ENCODE measurements around the gene PTGER1. TPM values are rescaled to one million over a fixed set of nuclear protein-coding genes. Genes with fewer than 3 reads are reported as not detected.
"Not testable (repeated sequence)": the region's sequence is repeated elsewhere in the genome, so short reads cannot be mapped to it uniquely, and the experiment has no call there.

PTGER1 gene
- total and polyA plus RNA-seq, 2 of the 13 experiments (the other 11 are each of a cell fraction or from before 2014, with no cell fraction given) = 0.13 TPM; not detected in 1

- Histone ChIP-seq H3K9me3 (ENCODE audit: low read length) (no peaks in the 10 kb centered on the region), H3K79me2 (ENCODE audit: insufficient read depth, low read length) (no peaks in the 10 kb centered on the region), H3K9ac (ENCODE audit: insufficient read depth, low read depth, low read length) (no peak overlapping the region), H2AFZ (ENCODE audit: low read length) (no peak overlapping the region), H3K4me3 (replicated peaks in 1 of 3; ENCODE audit: insufficient read depth in 1 of 3, low read depth in 2 of 3, low read length in 3 of 3) (no peak overlapping the region), H4K20me1 (ENCODE audit: insufficient read depth, low read length) (no peaks in the 10 kb centered on the region), H3K36me3 (replicated peaks in 1 of 2; ENCODE audit: control insufficient read depth in 1 of 2, insufficient read depth in 2 of 2, low read length in 2 of 2) (peaks cover 3 to 22% of the 10 kb centered on the region in 2 experiments; a peak in 3 of 5 replicates), H3K27me3 (ENCODE audit: control insufficient read depth in 1 of 2, insufficient read depth in 2 of 2, low read length in 2 of 2) (no peaks in the 10 kb centered on the region), H3K27ac (ENCODE audit: extremely low read length, insufficient read depth, low read length) (no peak overlapping the region), H3K4me2 (ENCODE audit: low read depth, low read length) (no peak overlapping the region), H3K4me1 (ENCODE audit: insufficient read depth, low read length) (no peaks in the 10 kb centered on the region)
- CTCF ChIA-PET (ENCODE audit: low intra/inter-chr PET ratio, low total read pairs) = no interaction called here
- 98% methylated on average over 5 of the region's 5 CpGs for WGBS (ENCODE audit: low lambda C conversion rate)
- in situ Hi-C loops (cut with HindIII; ENCODE audit: extremely low pct_ligation_motif_present, low pct_unique_long_range_greater_than_20kb) = no loop called here
- ATAC-seq (no peak), FAIRE-seq (no peak), DNase-seq (ENCODE audit: low spot score) (no peak)
- intact Hi-C loops (cut with micrococcal nuclease; ENCODE audit: unreplicated experiment) = no loop called here
- no TSS peak for BruUV-seq (replicated peaks)
- TF ChIP-seq ZNF562 (CRISPR knock-in tag; IDR thresholded peaks at IDR 0.05; ENCODE audit: borderline replicate concordance) = no peak
- POLR2A ChIA-PET = no interaction called here
Observed at GRCh38 chr19:14459703-14460102, 15.5 kb downstream of the PTGER1 start.

- BruUV-seq (replicated peaks); H3K79me2 ChIP-seq (ENCODE audit: insufficient read depth, low read length); H3K9me3 ChIP-seq (ENCODE audit: low read length); H3K27me3 ChIP-seq (ENCODE audit: control insufficient read depth in 1 of 2, insufficient read depth in 2 of 2, low read length in 2 of 2); CTCF ChIA-PET (ENCODE audit: low intra/inter-chr PET ratio, low total read pairs); H3K9ac ChIP-seq (ENCODE audit: insufficient read depth, low read depth, low read length); POLR2A ChIA-PET; H3K4me3 ChIP-seq (replicated peaks in 1 of 3; ENCODE audit: insufficient read depth in 1 of 3, low read depth in 2 of 3, low read length in 3 of 3); intact Hi-C loops (cut with micrococcal nuclease; ENCODE audit: unreplicated experiment); H3K4me1 ChIP-seq (ENCODE audit: insufficient read depth, low read length); ATAC-seq; DNase-seq (ENCODE audit: low spot score); H3K27ac ChIP-seq (ENCODE audit: extremely low read length, insufficient read depth, low read length); H2AFZ ChIP-seq (ENCODE audit: low read length); FAIRE-seq; H3K4me2 ChIP-seq (ENCODE audit: low read depth, low read length); H4K20me1 ChIP-seq (ENCODE audit: insufficient read depth, low read length); in situ Hi-C loops (cut with HindIII; ENCODE audit: extremely low pct_ligation_motif_present, low pct_unique_long_range_greater_than_20kb): not testable (repeated sequence)
- WGBS (ENCODE audit: low lambda C conversion rate) = 95% methylated on average over 3 of the region's 3 CpGs
- H3K36me3 ChIP-seq (replicated peaks in 1 of 2; ENCODE audit: control insufficient read depth in 1 of 2, insufficient read depth in 2 of 2, low read length in 2 of 2) = peaks cover 7 to 31% of the 10 kb centered on the region in 2 experiments; a peak in 4 of 5 replicates
Observed at GRCh38 chr19:14452303-14452702, 22.9 kb downstream of the PTGER1 start.

- no peaks in the 10 kb centered on the region for H3K9me3 ChIP-seq (ENCODE audit: low read length)
- no peak overlapping the region for H3K4me3 ChIP-seq (replicated peaks in 1 of 3; ENCODE audit: insufficient read depth in 1 of 3, low read depth in 2 of 3, low read length in 3 of 3)
- ChIA-PET POLR2A (no interaction called here), CTCF (ENCODE audit: low intra/inter-chr PET ratio, low total read pairs) (no interaction called here)
- WGBS (ENCODE audit: low lambda C conversion rate) = 100% methylated on average over 6 of the region's 19 CpGs
- no peak overlapping the region for H3K4me2 ChIP-seq (ENCODE audit: low read depth, low read length)
- FAIRE-seq (no peak), DNase-seq (ENCODE audit: low spot score) (no peak), ATAC-seq (no peak; the same call in 1 of the 3 replicates)
- no peak overlapping the region for H3K27ac ChIP-seq (ENCODE audit: extremely low read length, insufficient read depth, low read length)
- no peak overlapping the region for H2AFZ ChIP-seq (ENCODE audit: low read length)
- no TSS peak for BruUV-seq (replicated peaks)
- intact Hi-C loops (cut with micrococcal nuclease; ENCODE audit: unreplicated experiment) = no loop called here
- H3K36me3 ChIP-seq (replicated peaks in 1 of 2; ENCODE audit: control insufficient read depth in 1 of 2, insufficient read depth in 2 of 2, low read length in 2 of 2) = peaks cover 9 to 45% of the 10 kb centered on the region in 2 experiments; a peak in 4 of 5 replicates
- H3K4me1 ChIP-seq (ENCODE audit: insufficient read depth, low read length) = no peaks in the 10 kb centered on the region
- no peaks in the 10 kb centered on the region for H4K20me1 ChIP-seq (ENCODE audit: insufficient read depth, low read length)
- H3K9ac ChIP-seq (ENCODE audit: insufficient read depth, low read depth, low read length) = no peak overlapping the region
- in situ Hi-C loops (cut with HindIII; ENCODE audit: extremely low pct_ligation_motif_present, low pct_unique_long_range_greater_than_20kb) = no loop called here
- H3K27me3 ChIP-seq (ENCODE audit: control insufficient read depth in 1 of 2, insufficient read depth in 2 of 2, low read length in 2 of 2) = no peaks in the 10 kb centered on the region
- H3K79me2 ChIP-seq (ENCODE audit: insufficient read depth, low read length) = no peaks in the 10 kb centered on the region
- TF ChIP-seq TBX3 (IDR thresholded peaks at IDR 0.05; ENCODE audit: borderline replicate concordance) (no peak), SIN3B (IDR thresholded peaks at IDR 0.05; ENCODE audit: low read length) (no peak), NKX3-1 (CRISPR knock-in tag; IDR thresholded peaks at IDR 0.05) (no peak), ZHX1 (CRISPR knock-in tag; IDR thresholded peaks at IDR 0.05; ENCODE audit: low read depth) (no peak), MLLT10 (CRISPR knock-in tag; IDR thresholded peaks at IDR 0.05) (no peak), SAFB2 (CRISPR knock-in tag; IDR thresholded peaks at IDR 0.05; ENCODE audit: borderline replicate concordance, low read depth) (no peak), TAF1 (CRISPR knock-in tag; IDR thresholded peaks at IDR 0.05) (no peak), RBM39 (IDR thresholded peaks at IDR 0.05; ENCODE audit: low read depth, low read length, poor library complexity, severe bottlenecking) (no peak), ZNF644 (CRISPR knock-in tag; IDR thresholded peaks at IDR 0.05; ENCODE audit: low read depth) (no peak), SMC3 (IDR thresholded peaks at IDR 0.05; ENCODE audit: low read length) (no peak)
Observed at GRCh38 chr19:14450876-14451275, 24.3 kb downstream of the PTGER1 start.
